Measurements from ENCODE around the gene CLMP.
"Not testable (repeated sequence)": the region's sequence is repeated elsewhere in the genome, so short reads cannot be mapped to it uniquely, and the experiment has no call there.

CLMP gene

GRCh38 chr11:123206791-123207434 is 11.9 kb upstream of the CLMP start:
- Histone ChIP-seq H3K36me3 (ENCODE audit: control insufficient read depth in 2 of 2, insufficient read depth in 1 of 2, low read length in 2 of 2) (no peaks in the 10 kb centered on the region), H3K27ac (ENCODE audit: extremely low read depth, low read depth, low read length) (no peak overlapping the region), H3K9me3 (ENCODE audit: control insufficient read depth, insufficient read depth, low read depth, low read length) (no peaks in the 10 kb centered on the region), H3K4me1 (ENCODE audit: control insufficient read depth, insufficient read depth, low read length) (no peaks in the 10 kb centered on the region), H3K4me3 (ENCODE audit: low read depth, low read length) (no peak overlapping the region)
- CTCF ChIA-PET, result no interaction called here
- POLR2A ChIA-PET, result no interaction called here
- TF ChIP-seq ZBTB20 (tag by site-specific recombination; IDR thresholded peaks at IDR 0.05) (no peak), KLF17 (tag by site-specific recombination; IDR thresholded peaks at IDR 0.05) (no peak), ZNF514 (tag by site-specific recombination; IDR thresholded peaks at IDR 0.05) (no peak), KLF9 (tag by site-specific recombination; IDR thresholded peaks at IDR 0.05; ENCODE audit: low read depth) (no peak)

DNA sequence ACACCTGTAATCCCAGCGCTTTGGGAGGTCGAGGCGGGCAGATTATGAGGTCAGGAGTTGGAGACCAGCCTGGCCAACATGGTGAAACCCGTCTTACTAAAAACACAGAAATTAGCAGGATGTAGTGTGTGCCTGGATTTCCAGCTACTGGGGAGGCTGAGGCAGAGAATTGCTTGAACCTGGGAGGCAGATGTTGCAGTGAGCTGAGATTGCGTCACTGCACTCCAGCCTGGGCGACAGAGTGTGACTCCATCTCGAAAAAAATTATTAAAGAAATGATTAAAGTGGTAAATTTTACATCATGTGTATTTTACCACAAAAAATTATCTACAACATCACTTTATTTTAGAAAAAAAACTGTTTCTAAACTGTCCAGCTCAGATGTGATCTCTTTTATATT is 11.0 kb upstream of the CLMP start:
- H3K9me3 ChIP-seq (ENCODE audit: control insufficient read depth, insufficient read depth, low read depth, low read length); H3K4me1 ChIP-seq (ENCODE audit: control insufficient read depth, insufficient read depth, low read length); CTCF ChIA-PET; H3K4me3 ChIP-seq (ENCODE audit: low read depth, low read length); H3K36me3 ChIP-seq (ENCODE audit: control insufficient read depth in 2 of 2, insufficient read depth in 1 of 2, low read length in 2 of 2); H3K27ac ChIP-seq (ENCODE audit: extremely low read depth, low read depth, low read length); POLR2A ChIA-PET: not testable (repeated sequence)

GRCh38 chr11:123203934-123204333 is 8.9 kb upstream of the CLMP start:
- Histone ChIP-seq H3K27ac (ENCODE audit: extremely low read depth, low read depth, low read length) (no peak overlapping the region), H3K4me3 (ENCODE audit: low read depth, low read length) (no peak overlapping the region), H3K4me1 (ENCODE audit: control insufficient read depth, insufficient read depth, low read length) (no peaks in the 10 kb centered on the region), H3K36me3 (ENCODE audit: control insufficient read depth in 2 of 2, insufficient read depth in 1 of 2, low read length in 2 of 2) (no peaks in the 10 kb centered on the region), H3K9me3 (ENCODE audit: control insufficient read depth, insufficient read depth, low read depth, low read length) (no peaks in the 10 kb centered on the region)
- ChIA-PET CTCF (no interaction called here), POLR2A (no interaction called here)
- TF ChIP-seq SALL2 (tag by site-specific recombination; IDR thresholded peaks at IDR 0.05; ENCODE audit: borderline replicate concordance) (no peak), ZNF16 (tag by site-specific recombination; IDR thresholded peaks at IDR 0.05; ENCODE audit: low read depth) (no peak), ZNF600 (tag by site-specific recombination; IDR thresholded peaks at IDR 0.05) (no peak)

GRCh38 chr11:123203471-123203870 is 8.4 kb upstream of the CLMP start:
- Histone ChIP-seq H3K4me3 (ENCODE audit: low read depth, low read length) (no peak overlapping the region), H3K36me3 (ENCODE audit: control insufficient read depth in 2 of 2, insufficient read depth in 1 of 2, low read length in 2 of 2) (no peaks in the 10 kb centered on the region), H3K27ac (ENCODE audit: extremely low read depth, low read depth, low read length) (no peak overlapping the region), H3K9me3 (ENCODE audit: control insufficient read depth, insufficient read depth, low read depth, low read length) (no peaks in the 10 kb centered on the region), H3K4me1 (ENCODE audit: control insufficient read depth, insufficient read depth, low read length) (no peaks in the 10 kb centered on the region)
- ChIA-PET CTCF (no interaction called here), POLR2A (no interaction called here)
- TF ChIP-seq ZNF529 (tag by site-specific recombination; IDR thresholded peaks at IDR 0.05; ENCODE audit: insufficient replicate concordance) (no peak), KLF7 (tag by site-specific recombination; IDR thresholded peaks at IDR 0.05; ENCODE audit: borderline replicate concordance) (no peak), SCRT2 (tag by site-specific recombination; IDR thresholded peaks at IDR 0.05) (no peak), ZIC2 (tag by site-specific recombination; IDR thresholded peaks at IDR 0.05) (no peak), ZNF184 (tag by site-specific recombination; IDR thresholded peaks at IDR 0.05) (no peak), ZNF211 (tag by site-specific recombination; IDR thresholded peaks at IDR 0.05; ENCODE audit: low read depth) (no peak), ZNF623 (tag by site-specific recombination; IDR thresholded peaks at IDR 0.05) (no peak), ZBTB48 (tag by site-specific recombination; IDR thresholded peaks at IDR 0.05) (no peak), ZNF112 (tag by site-specific recombination; IDR thresholded peaks at IDR 0.05) (no peak), ZNF350 (tag by site-specific recombination; IDR thresholded peaks at IDR 0.05) (no peak), ZNF239 (tag by site-specific recombination; IDR thresholded peaks at IDR 0.05) (no peak)
- TF ChIP-seq, protein P1, sequence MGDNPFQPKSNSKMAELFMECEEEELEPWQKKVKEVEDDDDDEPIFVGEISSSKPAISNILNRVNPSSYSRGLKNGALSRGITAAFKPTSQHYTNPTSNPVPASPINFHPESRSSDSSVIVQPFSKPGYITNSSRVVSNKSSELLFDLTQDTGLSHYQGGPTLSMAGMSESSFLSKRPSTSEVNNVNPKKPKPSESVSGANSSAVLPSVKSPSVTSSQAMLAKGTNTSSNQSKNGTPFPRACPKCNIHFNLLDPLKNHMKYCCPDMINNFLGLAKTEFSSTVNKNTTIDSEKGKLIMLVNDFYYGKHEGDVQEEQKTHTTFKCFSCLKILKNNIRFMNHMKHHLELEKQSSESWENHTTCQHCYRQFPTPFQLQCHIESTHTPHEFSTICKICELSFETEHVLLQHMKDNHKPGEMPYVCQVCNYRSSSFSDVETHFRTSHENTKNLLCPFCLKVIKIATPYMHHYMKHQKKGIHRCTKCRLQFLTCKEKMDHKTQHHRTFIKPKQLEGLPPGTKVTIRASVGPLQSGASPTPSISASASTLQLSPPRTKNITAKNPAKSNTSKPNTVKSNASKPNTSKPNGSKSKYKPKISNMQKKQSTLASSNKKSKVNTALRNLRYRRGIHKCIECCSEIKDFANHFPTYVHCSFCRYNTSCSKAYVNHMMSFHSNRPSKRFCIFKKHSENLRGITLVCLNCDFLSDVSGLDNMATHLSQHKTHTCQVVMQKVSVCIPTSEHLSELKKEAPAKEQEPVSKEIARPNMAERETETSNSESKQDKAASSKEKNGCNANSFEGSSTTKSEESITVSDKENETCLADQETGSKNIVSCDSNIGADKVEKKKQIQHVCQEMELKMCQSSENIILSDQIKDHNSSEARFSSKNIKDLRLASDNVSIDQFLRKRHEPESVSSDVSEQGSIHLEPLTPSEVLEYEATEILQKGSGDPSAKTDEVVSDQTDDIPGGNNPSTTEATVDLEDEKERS (tag by site-specific recombination; IDR thresholded peaks at IDR 0.05), result no peak
- TF ChIP-seq, protein P2, sequence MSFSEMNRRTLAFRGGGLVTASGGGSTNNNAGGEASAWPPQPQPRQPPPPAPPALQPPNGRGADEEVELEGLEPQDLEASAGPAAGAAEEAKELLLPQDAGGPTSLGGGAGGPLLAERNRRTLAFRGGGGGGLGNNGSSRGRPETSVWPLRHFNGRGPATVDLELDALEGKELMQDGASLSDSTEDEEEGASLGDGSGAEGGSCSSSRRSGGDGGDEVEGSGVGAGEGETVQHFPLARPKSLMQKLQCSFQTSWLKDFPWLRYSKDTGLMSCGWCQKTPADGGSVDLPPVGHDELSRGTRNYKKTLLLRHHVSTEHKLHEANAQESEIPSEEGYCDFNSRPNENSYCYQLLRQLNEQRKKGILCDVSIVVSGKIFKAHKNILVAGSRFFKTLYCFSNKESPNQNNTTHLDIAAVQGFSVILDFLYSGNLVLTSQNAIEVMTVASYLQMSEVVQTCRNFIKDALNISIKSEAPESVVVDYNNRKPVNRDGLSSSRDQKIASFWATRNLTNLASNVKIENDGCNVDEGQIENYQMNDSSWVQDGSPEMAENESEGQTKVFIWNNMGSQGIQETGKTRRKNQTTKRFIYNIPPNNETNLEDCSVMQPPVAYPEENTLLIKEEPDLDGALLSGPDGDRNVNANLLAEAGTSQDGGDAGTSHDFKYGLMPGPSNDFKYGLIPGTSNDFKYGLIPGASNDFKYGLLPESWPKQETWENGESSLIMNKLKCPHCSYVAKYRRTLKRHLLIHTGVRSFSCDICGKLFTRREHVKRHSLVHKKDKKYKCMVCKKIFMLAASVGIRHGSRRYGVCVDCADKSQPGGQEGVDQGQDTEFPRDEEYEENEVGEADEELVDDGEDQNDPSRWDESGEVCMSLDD (tag by site-specific recombination; IDR thresholded peaks at IDR 0.05), result no peak
- TF ChIP-seq, protein P3, sequence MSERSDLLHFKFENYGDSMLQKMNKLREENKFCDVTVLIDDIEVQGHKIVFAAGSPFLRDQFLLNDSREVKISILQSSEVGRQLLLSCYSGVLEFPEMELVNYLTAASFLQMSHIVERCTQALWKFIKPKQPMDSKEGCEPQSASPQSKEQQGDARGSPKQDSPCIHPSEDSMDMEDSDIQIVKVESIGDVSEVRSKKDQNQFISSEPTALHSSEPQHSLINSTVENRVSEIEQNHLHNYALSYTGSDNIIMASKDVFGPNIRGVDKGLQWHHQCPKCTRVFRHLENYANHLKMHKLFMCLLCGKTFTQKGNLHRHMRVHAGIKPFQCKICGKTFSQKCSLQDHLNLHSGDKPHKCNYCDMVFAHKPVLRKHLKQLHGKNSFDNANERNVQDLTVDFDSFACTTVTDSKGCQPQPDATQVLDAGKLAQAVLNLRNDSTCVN (tag by site-specific recombination; optimal IDR thresholded peaks at IDR 0.05), result no peak
